Measurements from ENCODE around the gene SLCO3A1.

Gene SLCO3A1

DNA sequence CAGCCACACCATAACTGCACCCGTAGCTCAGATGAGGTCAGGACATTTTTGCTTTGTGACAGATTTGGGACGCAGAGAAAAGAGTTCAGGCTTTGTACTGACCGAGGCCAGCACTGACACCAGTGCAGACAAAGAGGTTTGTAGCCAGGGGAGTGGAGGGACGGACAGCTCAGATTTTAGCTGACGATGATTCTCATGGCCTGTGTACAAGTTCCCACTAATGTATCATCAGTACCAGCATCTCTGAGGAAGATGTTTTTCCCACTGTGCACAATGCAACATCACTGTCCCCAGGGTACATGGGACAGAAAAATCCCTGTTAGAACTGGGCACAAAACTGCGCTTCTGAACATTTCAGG lies 112.7 kb downstream of the SLCO3A1 start:
- DNase-seq (ENCODE audit: low read depth in 2 of 2) = no peak

DNA sequence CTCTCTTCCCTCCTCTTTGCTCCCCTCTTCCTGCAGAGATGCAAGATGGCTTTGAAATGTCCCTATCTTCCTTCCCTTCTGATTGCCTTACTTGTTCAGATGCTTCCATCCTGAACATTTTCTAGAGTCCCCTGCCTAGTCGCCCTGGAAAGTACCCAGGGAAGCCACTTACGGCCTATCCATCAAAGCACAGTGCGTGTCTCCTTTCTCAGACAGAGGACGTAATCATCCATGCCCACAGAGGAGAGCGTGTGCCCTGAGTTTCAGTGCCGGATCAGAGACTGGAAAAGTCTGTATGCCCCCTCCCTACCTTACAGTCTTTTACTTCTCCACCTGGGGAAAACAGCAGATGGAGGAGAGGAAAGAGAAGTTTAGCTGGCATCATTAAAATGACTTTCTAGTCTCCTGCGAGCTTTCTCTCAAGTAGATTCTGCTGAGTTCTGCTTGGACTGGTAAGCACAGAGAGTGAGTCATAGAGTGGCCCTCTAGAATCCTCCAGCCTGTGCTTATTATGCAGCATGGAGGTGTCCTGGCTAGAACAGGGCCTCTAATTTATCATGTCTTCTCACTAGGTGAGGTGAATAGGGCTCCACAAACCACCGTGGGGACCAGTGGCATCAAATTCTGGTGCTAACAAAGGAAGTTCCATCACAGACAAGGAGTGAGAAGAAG lies 114.6 kb downstream of the SLCO3A1 start:
- no peak for DNase-seq (ENCODE audit: low read depth in 2 of 2)

DNA sequence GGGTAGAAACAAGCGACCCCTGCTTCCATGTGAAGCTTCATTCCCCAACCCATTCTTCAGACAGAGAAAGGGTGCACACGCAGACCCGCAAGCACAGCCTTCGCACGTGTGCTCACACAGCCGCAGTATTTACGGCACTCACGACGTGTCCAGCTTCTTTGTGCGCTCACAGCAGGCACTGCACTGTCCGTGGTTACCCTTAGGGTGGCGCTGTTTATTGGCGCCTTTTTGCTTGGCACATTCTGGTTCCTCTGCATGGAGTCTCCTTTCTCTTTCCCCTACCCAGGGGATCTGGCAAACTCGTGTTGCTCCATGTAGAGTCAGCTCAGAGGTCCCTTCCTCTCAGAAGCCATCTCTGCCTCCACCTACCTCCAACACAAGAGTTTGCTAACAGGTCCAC lies 115.1 kb downstream of the SLCO3A1 start:
- DNase-seq (ENCODE audit: low read depth in 2 of 2) = no peak

DNA sequence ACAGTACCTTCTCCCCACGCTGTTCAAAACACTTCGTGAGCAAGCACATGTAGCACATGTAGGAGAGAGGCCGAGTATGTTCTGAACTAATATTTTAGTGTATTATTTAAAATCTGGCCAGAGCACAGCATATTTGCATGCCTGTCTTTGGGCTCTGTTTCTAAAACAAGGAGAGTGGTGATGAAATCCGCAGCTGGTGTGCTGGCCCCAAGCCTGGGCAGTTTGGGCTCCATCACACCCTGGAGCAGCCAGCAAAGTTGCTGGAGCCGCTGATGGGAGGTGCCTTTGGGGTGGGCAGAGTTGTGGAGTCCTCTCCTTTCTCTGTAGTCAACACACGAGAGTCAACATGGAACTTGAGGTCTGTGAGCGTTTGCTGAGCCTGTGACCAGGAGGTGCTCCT lies 116.6 kb downstream of the SLCO3A1 start:
- no peak for DNase-seq (ENCODE audit: low read depth in 2 of 2)

DNA sequence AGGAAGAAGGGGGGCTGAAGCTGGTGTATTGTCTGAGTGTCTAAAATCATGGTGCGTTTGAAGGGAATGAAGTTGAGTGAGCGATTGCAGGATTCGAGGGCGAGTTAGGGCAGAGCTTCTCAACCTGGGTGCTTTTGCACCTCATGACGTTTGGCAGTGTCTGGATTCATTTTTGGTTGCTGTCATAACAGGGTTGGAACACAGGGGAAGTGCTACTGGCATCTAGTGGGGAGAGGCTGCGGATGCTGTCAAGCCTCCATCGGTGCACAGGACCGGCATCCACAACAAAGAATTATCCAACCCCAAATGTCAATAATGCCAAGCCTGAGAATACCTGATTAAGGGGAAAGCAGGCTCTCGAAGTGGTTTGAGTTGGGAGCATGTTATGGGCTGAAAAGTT lies 120.0 kb downstream of the SLCO3A1 start:
- no peak for DNase-seq (ENCODE audit: low read depth in 2 of 2)

DNA sequence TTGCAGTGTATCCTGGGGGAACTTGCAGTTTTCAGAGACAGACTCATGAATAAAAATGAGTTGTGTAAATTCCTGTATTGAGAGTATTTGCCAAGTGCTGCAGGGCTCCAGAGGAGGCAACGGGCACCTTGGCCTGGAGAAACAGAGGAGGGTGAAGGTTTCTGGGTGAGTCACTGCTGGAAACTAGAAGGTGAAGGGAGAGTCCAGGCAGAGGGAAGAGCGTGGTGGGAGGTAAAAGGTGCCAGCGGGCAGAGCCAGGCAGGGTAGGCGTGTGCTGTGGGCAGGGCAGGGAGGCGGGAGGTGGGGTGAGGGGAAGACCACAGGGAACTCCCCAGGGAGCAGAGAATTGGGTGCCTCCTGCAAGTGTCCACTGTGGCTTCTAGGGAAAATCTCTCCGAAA lies 120.8 kb downstream of the SLCO3A1 start:
- DNase-seq (ENCODE audit: low read depth in 2 of 2) = no peak

DNA sequence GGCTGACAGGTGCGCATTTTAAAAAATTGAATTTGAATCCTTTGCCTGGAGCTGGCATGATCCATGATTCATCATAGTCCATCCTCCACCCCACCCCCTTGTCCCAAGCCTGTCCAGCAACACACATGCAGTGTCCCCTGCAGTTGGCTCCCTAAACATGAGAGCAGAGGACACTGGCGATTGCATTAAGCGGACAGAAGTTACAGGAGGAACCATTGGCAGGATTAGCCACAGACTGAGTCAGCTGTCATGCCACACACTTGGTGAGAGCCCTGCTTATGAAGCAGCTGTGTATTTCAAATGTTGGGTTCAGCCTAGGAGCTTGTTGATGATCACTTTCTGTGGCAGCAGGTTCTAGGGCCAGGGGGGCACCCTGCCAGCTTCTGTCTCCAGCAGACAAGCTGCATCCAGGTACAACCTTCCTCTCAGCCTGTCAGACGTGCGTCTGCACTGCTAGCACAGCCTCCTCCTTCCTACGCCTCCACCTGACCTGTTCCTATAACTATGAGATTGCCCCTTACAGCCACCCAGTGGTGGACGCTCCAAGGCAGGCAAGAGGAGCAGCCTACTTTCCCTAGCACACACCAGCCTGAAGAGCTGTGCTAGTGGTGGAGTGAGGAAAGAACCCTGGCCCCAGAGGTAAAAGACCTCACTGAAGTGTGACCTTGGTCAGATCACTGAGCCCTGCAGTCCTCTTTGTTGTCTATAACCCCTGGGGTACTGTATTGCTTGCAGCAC lies 121.9 kb downstream of the SLCO3A1 start:
- no peak for DNase-seq (ENCODE audit: low read depth in 2 of 2)

DNA sequence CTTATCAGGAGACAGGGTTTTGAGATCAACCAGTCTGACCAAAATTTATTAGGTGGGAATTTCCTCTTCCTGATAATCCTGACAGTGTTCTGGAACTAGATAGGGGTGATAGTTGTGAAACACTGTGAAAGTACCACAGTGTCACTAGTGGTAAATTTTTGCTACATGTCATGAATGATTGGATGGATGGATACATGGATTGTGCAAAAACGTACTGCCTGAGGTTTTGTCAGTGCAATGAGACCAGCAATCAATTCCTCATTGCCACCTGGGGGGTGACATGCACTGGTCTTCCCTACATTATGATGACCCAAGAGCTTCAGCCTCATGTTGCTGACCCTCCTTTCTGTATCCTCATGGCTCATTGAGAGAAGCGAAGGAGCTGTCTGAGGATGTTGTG lies 123.5 kb downstream of the SLCO3A1 start:
- no peak for DNase-seq (ENCODE audit: low read depth in 2 of 2)

DNA sequence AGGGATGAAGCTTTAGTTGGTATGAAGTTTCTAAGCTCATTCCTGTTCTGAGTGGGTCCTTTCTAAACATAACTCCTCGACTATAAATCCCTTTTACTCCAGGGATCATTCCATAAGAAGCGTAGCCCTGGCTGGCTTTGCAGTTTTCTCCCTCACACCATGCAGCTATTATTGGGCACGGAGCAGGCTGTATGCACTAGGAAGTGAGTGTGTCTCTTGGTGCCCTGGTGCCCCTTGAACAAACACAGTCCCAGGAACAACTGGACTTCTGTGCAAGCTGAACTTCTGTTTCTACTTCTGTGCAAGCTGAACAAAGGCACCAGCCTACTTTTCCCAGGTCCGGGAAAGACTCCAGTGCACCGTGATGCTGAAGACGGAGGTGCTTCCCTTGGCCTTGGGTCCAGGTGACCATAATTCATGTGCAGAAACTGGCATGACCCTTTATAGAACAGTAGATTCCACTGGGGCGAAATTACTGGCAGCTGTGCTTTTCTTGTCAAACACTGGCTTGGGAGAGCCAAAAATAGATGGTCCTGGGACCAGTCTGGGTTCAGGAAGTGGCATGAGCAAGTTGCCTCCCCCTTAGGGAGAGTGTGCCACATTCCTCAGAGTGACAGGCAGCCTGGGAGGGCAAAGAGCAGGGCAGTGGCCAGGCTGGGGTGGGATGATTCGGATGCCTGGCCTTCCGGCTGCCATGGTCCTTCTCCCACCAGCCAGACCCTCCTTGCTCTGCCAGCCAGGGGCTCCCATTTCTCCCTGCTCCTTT lies 127.2 kb downstream of the SLCO3A1 start:
- no peak for DNase-seq (ENCODE audit: low read depth in 2 of 2)

DNA sequence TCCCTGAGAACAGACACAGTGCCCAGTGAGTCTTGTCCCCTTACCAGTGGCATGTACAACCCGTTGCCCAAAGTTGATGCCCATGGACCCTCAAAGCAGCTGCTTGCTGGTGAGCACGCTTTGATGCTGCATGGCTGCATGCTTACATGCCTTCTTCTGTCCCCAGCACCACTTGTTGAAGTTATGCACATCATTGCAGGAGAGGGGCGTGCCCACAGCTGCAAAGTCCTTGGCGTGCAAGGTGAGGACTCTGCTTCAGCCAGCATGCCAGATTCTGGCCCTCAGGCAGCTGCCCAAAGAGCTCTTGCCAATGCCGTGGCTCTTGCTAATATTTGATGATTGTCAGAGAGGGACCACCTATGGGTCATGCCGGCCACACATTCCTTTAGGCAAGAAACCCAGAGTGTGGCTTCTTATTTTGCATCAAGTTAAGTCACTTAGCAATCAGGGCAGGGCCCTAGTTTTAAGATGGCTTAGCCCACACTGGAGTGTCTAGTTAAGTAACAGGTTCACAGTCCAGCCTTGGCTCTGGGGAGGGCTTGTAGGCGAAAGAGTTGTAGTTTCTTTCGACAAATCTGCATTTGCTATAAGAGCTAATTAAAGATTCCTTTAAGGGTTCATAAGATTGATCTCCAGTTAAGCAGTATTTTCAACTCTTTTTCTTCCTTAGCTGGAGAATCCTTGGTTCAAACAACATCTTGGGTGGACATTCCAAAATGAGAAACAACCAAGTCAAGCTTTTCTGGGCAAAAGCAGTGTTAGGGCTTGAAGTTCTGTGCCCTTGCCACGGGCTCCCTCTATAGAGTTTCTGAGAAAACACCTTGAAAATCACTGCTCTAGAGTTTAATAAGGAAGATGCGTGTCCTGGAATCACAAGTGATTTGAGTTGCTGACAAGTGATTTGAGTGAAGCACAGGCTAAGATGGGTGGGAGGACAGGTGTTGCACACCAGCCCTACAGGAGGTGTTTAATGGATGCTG lies 128.6 kb downstream of the SLCO3A1 start:
- no peak for DNase-seq (ENCODE audit: low read depth in 2 of 2)

DNA sequence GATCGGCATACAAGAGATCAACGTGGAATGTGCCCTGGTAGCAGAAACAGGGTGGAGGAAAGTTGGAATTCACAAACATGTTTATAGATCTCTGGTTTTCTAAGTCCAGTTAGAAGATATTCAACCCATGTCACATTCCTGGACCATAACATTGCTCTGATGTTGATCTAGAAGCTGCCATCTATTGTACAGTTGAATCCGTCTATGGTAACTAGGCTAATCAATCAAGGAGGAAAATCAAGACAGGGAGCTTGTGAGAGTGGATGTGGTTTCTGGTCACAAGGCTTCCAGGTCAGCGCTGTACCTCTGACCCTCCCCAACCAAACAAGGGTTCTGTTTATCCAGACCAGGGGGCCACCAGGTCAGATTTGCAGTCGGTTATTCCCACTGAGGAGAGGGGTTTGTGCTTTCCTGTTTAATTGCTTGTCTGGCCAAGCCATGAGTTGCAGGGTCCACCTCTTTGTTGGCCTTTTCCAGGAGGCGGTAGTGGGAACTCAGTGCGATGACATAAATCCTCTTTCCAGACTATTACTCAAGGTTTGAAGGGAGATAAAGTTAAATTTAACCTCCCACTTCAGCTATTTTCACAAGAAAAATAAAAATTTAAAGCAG lies 130.3 kb downstream of the SLCO3A1 start:
- no peak for DNase-seq (ENCODE audit: low read depth in 2 of 2)

DNA sequence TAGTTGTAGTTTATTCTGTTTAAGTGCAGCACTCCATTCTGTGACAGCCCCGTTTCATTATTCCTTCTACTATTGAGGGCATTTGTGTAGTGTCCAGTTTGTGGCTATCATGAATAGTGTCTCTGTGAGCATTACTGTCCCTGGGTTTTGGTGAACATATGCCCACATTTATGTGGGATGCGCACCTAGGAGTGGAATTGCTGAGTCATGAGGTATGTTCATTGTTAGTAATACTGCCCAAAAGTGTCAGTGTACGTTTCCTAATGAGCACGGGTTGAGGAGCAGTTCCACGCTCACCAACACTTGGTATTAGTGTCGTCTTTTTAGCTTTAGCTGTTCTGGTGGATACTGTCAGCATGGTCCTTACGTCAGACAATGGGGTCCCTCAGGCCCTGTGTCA lies 131.8 kb downstream of the SLCO3A1 start:
- DNase-seq (ENCODE audit: low read depth in 2 of 2) = no peak

DNA sequence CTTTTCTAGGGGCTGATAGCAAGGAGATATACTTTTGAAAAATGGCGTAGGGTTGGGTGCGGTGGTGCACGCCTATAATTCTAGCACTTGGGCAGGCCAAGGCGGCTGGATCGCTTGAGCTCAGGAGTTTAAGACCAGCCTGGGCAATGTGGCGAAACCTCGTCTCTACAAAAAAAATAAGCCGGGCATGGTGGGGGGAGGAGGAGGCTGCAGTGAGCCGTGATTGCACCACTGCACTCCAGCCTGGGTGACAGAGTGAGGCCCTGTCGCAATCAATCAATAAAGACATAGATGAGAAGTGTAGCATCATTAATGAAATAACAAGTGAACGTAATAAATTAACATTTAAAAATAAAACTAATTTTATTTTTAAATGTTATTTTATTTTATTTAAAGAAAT lies 134.6 kb downstream of the SLCO3A1 start:
- no peak for DNase-seq (ENCODE audit: low read depth in 2 of 2)

DNA sequence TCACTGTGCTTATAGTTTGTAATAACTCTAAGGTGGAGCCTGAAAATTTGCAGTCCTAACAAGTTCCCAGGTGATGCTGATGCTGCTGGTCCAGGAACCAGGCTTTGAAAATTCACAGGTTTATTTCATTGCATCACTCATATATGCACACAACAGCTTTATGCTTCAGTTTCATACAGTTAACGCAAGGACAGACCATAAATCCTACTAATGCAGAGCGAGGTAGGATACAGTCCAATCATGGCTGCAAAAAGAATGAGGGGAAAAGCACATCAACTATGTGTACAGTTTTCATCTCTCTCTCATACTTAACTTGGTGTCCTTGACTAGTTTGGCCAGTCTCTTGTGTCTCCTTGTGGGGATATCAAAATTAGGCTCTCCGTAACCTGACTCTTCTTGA lies 135.1 kb downstream of the SLCO3A1 start:
- no peak for DNase-seq (ENCODE audit: low read depth in 2 of 2)

DNA sequence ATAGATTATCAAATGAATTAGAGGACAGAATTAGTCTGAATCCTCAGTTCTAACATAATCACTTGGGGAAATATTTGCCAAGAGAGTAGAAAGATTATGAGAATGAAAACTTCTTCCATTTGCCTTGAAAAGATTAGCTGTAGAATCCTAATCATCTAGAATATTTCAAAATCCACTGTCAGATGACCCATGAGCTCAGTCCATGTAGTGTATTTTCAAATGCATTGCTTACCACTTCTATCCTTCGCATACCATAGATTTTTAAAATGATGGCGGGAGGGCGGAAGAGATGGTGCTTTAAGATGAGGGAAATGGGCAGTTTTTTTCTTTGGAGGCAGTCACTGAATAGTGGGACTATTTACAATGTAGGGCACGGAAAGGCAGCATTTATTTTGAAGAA lies 136.3 kb downstream of the SLCO3A1 start:
- DNase-seq (ENCODE audit: low read depth in 2 of 2) = no peak

DNA sequence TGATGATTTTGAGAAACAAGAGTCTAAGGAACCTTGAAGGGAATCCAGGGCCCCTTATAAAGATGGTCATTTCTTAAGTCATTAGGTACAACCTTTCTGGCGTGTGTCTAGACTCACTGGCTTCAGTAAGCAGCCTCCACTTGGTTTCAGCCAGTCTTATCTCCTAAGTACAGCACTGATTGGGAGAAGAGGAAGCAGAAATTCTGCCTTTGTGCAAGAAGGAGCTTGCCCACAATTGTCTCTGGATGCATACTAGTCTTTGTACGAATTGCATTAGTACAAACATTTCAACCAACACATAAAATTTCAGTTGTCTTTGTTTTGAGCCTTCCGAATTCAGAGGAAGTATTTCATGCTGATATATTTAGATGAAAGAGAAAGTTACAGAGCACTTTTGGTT lies 139.4 kb downstream of the SLCO3A1 start:
- DNase-seq (ENCODE audit: low read depth in 2 of 2) = no peak

DNA sequence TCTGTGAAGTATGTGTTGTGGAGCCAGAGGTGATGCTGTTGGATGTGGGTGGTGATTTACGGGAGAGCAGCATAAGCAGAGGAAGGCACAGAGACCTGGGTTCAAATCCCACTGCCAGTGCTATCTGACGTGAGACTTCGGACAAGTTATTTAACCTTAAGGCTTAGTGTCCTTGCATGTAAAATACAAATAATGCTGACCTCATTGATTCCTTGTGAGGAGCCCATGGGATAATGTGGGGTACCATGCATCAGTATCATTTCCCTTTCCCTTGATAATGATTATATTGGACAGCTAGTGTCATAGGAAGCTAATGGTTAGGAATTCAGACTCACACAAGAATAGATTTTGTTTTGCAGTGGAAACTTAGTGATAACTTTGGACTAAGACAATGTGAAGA lies 141.6 kb downstream of the SLCO3A1 start:
- DNase-seq (ENCODE audit: low read depth in 2 of 2) = no peak

DNA sequence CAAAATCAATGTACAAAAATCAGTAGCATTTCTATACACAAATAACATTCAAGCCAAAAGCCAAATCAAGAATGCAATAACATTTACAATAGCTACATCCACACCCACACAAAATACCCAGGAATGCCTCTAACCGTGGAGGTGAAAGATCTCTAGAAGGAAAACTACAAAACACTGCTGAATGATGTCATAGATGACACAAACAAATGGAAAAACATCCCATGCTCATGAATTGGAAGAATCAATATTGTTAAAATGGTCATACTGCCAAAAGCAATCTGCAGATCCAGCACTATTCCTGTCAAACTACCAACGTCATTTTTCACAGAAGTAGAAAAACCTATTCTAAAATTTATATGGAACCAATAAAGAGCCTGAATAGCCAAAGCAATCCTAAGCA lies 143.7 kb downstream of the SLCO3A1 start:
- DNase-seq (ENCODE audit: low read depth in 2 of 2) = no peak

DNA sequence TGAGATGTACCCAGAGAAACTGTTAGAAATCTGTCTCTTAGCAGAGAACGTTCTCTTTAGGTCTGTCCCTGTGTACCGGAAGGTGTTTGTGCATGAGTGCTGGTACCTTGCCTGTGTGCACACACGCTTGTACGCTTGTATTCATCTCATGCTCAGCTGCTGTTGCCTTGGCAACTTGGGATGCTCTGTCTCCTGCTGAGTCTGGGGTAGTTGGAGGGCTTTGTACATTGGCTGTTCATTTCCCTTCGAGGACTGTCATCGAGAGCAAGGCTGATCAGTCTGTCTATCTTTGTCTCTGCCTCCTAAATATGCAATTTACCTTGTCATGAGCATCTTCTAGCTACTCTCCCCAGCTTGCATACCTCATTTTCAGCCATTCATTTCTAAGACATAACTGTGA lies 147.2 kb downstream of the SLCO3A1 start:
- no peak for DNase-seq (ENCODE audit: low read depth in 2 of 2)

DNA sequence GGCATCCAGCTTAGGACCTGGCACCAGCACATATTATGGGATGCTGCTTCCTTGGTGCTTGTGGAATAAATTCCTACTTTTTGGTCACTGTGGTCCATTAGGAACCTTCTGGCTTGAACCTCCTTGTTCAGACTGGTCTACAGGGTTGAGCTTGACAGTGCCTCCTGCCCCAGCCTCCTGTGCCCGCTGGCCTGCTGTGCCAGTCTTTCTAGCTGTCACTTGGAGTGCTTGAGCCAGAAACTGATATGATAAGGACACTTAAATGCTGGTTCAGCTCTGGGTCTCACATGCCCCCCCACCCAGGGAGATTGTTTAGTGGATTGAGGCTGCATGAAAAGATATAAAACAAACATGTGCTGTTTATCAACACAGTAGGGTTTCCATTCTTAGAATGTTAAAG lies 147.8 kb downstream of the SLCO3A1 start:
- DNase-seq (ENCODE audit: low read depth in 2 of 2) = no peak

DNA sequence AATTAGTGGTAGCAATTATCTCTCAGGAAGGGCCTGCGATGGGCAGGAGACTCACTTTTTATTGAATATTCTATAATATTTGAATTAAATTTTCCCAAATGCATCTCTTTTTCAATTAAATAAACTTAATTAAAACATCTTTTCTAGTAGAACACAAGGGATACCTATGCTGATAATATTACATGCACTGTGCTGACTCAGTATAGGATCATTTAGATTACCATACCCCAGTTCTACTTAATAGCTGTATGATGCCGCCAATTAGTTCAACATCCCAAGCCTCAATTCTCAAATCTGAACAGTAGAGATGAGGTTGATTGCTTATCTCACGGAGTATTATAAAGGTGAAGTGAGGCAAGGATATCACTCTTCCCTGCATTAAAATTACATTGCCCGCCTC lies 149.2 kb downstream of the SLCO3A1 start:
- DNase-seq (ENCODE audit: low read depth in 2 of 2) = no peak
